ENCODE data around the gene MYO7A.

The MYO7A gene

GRCh38 chr11:77195071-77195755, 67.2 kb downstream of the MYO7A start:
- Histone ChIP-seq H2AFZ (ENCODE audit: low read length) (no peak overlapping the region), H4K20me1 (ENCODE audit: insufficient read depth, low read length, poor library complexity, severe bottlenecking) (no peaks in the 10 kb centered on the region), H3K4me3 (ENCODE audit: low read length, poor library complexity, severe bottlenecking) (no peak overlapping the region), H3K9me3 (ENCODE audit: insufficient read depth, low read depth, low read length) (no peaks in the 10 kb centered on the region), H3K79me2 (ENCODE audit: insufficient read depth, low read length) (no peaks in the 10 kb centered on the region), H3F3A (ENCODE audit: low read depth) (no peaks in the 10 kb centered on the region), H3K36me3 (ENCODE audit: insufficient read depth, low read length) (no peaks in the 10 kb centered on the region), H3K4me1 (ENCODE audit: insufficient read depth, low read length, poor library complexity, severe bottlenecking) (peaks cover 7% of the 10 kb centered on the region), H3K9ac (ENCODE audit: low read depth, low read length, poor library complexity, severe bottlenecking) (no peak overlapping the region), H3K4me2 (ENCODE audit: low read depth, low read length, poor library complexity, severe bottlenecking) (no peak overlapping the region), H3K9me2 (replicated peaks; ENCODE audit: low read depth, low read length) (no peaks in the 10 kb centered on the region), H3K27me3 (ENCODE audit: insufficient read depth, low read length, poor library complexity, severe bottlenecking) (no peaks in the 10 kb centered on the region)
- TF ChIP-seq CTCF (conservative IDR thresholded peaks at IDR 0.05; ENCODE audit: low read length) (no peak), EZH2phosphoT487 (IDR thresholded peaks at IDR 0.05; ENCODE audit: borderline replicate concordance) (no peak)

GRCh38 chr11:77196961-77197360, 68.9 kb downstream of the MYO7A start:
- Histone ChIP-seq H4K20me1 (ENCODE audit: insufficient read depth, low read length, poor library complexity, severe bottlenecking) (no peaks in the 10 kb centered on the region), H3K9ac (ENCODE audit: low read depth, low read length, poor library complexity, severe bottlenecking) (no peak overlapping the region), H3K4me3 (ENCODE audit: low read length, poor library complexity, severe bottlenecking) (no peak overlapping the region), H3F3A (ENCODE audit: low read depth) (no peaks in the 10 kb centered on the region), H3K4me1 (ENCODE audit: insufficient read depth, low read length, poor library complexity, severe bottlenecking) (peaks cover 7% of the 10 kb centered on the region), H3K4me2 (ENCODE audit: low read depth, low read length, poor library complexity, severe bottlenecking) (no peak overlapping the region), H3K79me2 (ENCODE audit: insufficient read depth, low read length) (no peaks in the 10 kb centered on the region), H3K27me3 (ENCODE audit: insufficient read depth, low read length, poor library complexity, severe bottlenecking) (no peaks in the 10 kb centered on the region), H2AFZ (ENCODE audit: low read length) (no peak overlapping the region), H3K9me2 (replicated peaks; ENCODE audit: low read depth, low read length) (no peaks in the 10 kb centered on the region), H3K36me3 (ENCODE audit: insufficient read depth, low read length) (no peaks in the 10 kb centered on the region), H3K9me3 (ENCODE audit: insufficient read depth, low read depth, low read length) (no peaks in the 10 kb centered on the region)
- TF ChIP-seq CTCF (conservative IDR thresholded peaks at IDR 0.05; ENCODE audit: low read length) (no peak), EZH2phosphoT487 (IDR thresholded peaks at IDR 0.05; ENCODE audit: borderline replicate concordance) (no peak)

- no peak overlapping the region for H3K4me3 ChIP-seq (ENCODE audit: low read length, poor library complexity, severe bottlenecking)
- no peaks in the 10 kb centered on the region for H3K9me2 ChIP-seq (replicated peaks; ENCODE audit: low read depth, low read length)
- TF ChIP-seq EZH2phosphoT487 (IDR thresholded peaks at IDR 0.05; ENCODE audit: borderline replicate concordance) (no peak), CTCF (conservative IDR thresholded peaks at IDR 0.05; ENCODE audit: low read length) (no peak)
- no peaks in the 10 kb centered on the region for H3K36me3 ChIP-seq (ENCODE audit: insufficient read depth, low read length)
- no peak overlapping the region for H3K4me2 ChIP-seq (ENCODE audit: low read depth, low read length, poor library complexity, severe bottlenecking)
- no peaks in the 10 kb centered on the region for H4K20me1 ChIP-seq (ENCODE audit: insufficient read depth, low read length, poor library complexity, severe bottlenecking)
- no peaks in the 10 kb centered on the region for H3K27me3 ChIP-seq (ENCODE audit: insufficient read depth, low read length, poor library complexity, severe bottlenecking)
- H2AFZ ChIP-seq (ENCODE audit: low read length): no peak overlapping the region
- H3F3A ChIP-seq (ENCODE audit: low read depth): no peaks in the 10 kb centered on the region
- no peak overlapping the region for H3K9ac ChIP-seq (ENCODE audit: low read depth, low read length, poor library complexity, severe bottlenecking)
- H3K4me1 ChIP-seq (ENCODE audit: insufficient read depth, low read length, poor library complexity, severe bottlenecking): peaks cover 7% of the 10 kb centered on the region
- no peaks in the 10 kb centered on the region for H3K9me3 ChIP-seq (ENCODE audit: insufficient read depth, low read depth, low read length)
- no peaks in the 10 kb centered on the region for H3K79me2 ChIP-seq (ENCODE audit: insufficient read depth, low read length)
Observed at GRCh38 chr11:77197626-77198320, 69.7 kb downstream of the MYO7A start.

Measured in Loucy (cell line).